ENCODE results near the gene PTPRG. TPM values are rescaled to one million over a fixed set of nuclear protein-coding genes. Genes with fewer than 3 reads are reported as not detected.

Gene PTPRG
- total and polyA plus RNA-seq, 10 of the 15 experiments (the other 5 are each of a cell fraction or from before 2014, with no cell fraction given): 0.29 to 20.7 (median 1.4) TPM

DNA sequence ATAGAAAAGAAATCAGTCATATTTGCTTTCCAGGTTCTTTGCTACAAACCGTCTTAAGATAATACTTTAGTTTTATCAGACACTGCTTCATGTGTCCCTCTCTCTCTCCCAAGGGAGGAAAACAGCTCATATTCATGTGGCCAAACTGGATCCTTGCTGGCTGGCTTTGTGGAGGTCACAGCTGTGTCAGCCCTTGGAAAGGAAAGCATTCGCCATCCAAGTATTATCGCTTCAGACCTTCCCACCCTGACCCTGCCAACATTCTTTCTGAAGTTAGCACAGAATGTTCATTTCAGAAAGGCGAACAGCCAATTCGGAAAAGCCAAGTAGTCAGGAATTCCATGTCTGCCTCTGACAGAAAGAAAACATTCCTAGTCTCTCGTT, 598.3 kb downstream of the PTPRG start:
- TF ChIP-seq CEBPZ (IDR thresholded peaks at IDR 0.05; ENCODE audit: low read depth, low read length) (no peak), LARP7 (IDR thresholded peaks at IDR 0.05) (no peak)
- SMC1A ChIA-PET (ENCODE audit: uncharacterized antibody, unreplicated experiment): interaction anchor here (1.2 kb wide), 1 partner anchor 9 kb away, joined by 6 read pairs; no protein-coding TSS in a partner anchor
- DNase-seq (ENCODE audit: low read depth, low spot score): no peak
- no peaks in the 10 kb centered on the region for H3K4me1 ChIP-seq (ENCODE audit: control insufficient read depth, insufficient read depth, low read length)
- in situ Hi-C loops (cut with MboI): no loop called here
- WGBS (ENCODE audit: insufficient coverage, insufficient replicate concordance, low lambda C conversion rate, missing lambda C conversion rate): 40% methylated on average over 6 of the region's 6 CpGs
- H3K9ac ChIP-seq (ENCODE audit: control insufficient read depth, insufficient read depth, low read length): no peak overlapping the region
- H3K9me3 ChIP-seq (replicated peaks; ENCODE audit: control insufficient read depth, insufficient read depth, low read length): no peaks in the 10 kb centered on the region
- no peak for FAIRE-seq
- RAD21 ChIA-PET (ENCODE audit: unreplicated experiment): no interaction called here
- H3K36me3 ChIP-seq (ENCODE audit: control insufficient read depth in 2 of 2, insufficient read depth in 2 of 2, low read length in 1 of 2): no peaks in the 10 kb centered on the region
- no peak for ATAC-seq
- POLR2A ChIA-PET: no interaction called here
- no peak overlapping the region for H3K4me2 ChIP-seq (ENCODE audit: control insufficient read depth, insufficient read depth)
- no TSS peak for BruUV-seq (replicated peaks)
- H4K20me1 ChIP-seq (ENCODE audit: control insufficient read depth, insufficient read depth): no peaks in the 10 kb centered on the region
- no peak overlapping the region for H3K27ac ChIP-seq (ENCODE audit: control insufficient read depth, insufficient read depth)
- no peaks in the 10 kb centered on the region for H3K79me2 ChIP-seq (ENCODE audit: control insufficient read depth, insufficient read depth, low read length)
- CTCF ChIA-PET: no interaction called here
- no peaks in the 10 kb centered on the region for H3K27me3 ChIP-seq (replicated peaks in 1 of 2; ENCODE audit: control insufficient read depth in 2 of 2, insufficient read depth in 2 of 2, low read length in 1 of 2)
- intact Hi-C loops (cut with micrococcal nuclease; ENCODE audit: unreplicated experiment): no loop called here
- H3K4me3 ChIP-seq: no peak overlapping the region
- H2AFZ ChIP-seq (ENCODE audit: control insufficient read depth, low read depth, low read length): no peak overlapping the region

GRCh38 chr3:62161371-62161770, 600.0 kb downstream of the PTPRG start:
- in situ Hi-C loops (cut with MboI): no loop called here
- Histone ChIP-seq H3K4me2 (ENCODE audit: control insufficient read depth, insufficient read depth) (no peak overlapping the region), H4K20me1 (ENCODE audit: control insufficient read depth, insufficient read depth) (no peaks in the 10 kb centered on the region), H2AFZ (ENCODE audit: control insufficient read depth, low read depth, low read length) (no peak overlapping the region), H3K36me3 (ENCODE audit: control insufficient read depth in 2 of 2, insufficient read depth in 2 of 2, low read length in 1 of 2) (no peaks in the 10 kb centered on the region), H3K4me1 (ENCODE audit: control insufficient read depth, insufficient read depth, low read length) (no peaks in the 10 kb centered on the region), H3K79me2 (ENCODE audit: control insufficient read depth, insufficient read depth, low read length) (no peaks in the 10 kb centered on the region), H3K9me3 (replicated peaks; ENCODE audit: control insufficient read depth, insufficient read depth, low read length) (no peaks in the 10 kb centered on the region), H3K27me3 (replicated peaks in 1 of 2; ENCODE audit: control insufficient read depth in 2 of 2, insufficient read depth in 2 of 2, low read length in 1 of 2) (no peaks in the 10 kb centered on the region), H3K9ac (ENCODE audit: control insufficient read depth, insufficient read depth, low read length) (no peak overlapping the region), H3K4me3 (no peak overlapping the region), H3K27ac (ENCODE audit: control insufficient read depth, insufficient read depth) (no peak overlapping the region)
- ChIA-PET CTCF (interaction anchor here (1.2 kb wide), 1 partner anchor 24 kb away, joined by 4 read pairs; no protein-coding TSS in a partner anchor), SMC1A (ENCODE audit: uncharacterized antibody, unreplicated experiment) (interaction anchor here (0.6 to 1.7 kb wide), 4 partner anchors 9 to 212 kb away, joined by 3 to 8 read pairs (median 3); no protein-coding TSS in a partner anchor), RAD21 (ENCODE audit: unreplicated experiment) (no interaction called here), POLR2A (no interaction called here)
- intact Hi-C loops (cut with micrococcal nuclease; ENCODE audit: unreplicated experiment): no loop called here
- 0% methylated on average over 4 of the region's 4 CpGs for WGBS (ENCODE audit: insufficient coverage, insufficient replicate concordance, low lambda C conversion rate, missing lambda C conversion rate)
- FAIRE-seq (no peak), DNase-seq (ENCODE audit: low read depth, low spot score) (no peak), ATAC-seq (no peak)
- no peak for TF ChIP-seq NFIC (IDR thresholded peaks at IDR 0.05; ENCODE audit: low read depth, low read length)
- no TSS peak for BruUV-seq (replicated peaks)
